GM12872 (cell line): ENCODE data around the gene CHRNB1.
A peak's percentile ranks its signal among the peaks of the same experiment; 100 is the strongest.

Source experiments
- CTCF ChIP-seq: IDR thresholded peaks from 3 replicates; pipeline ENCODE4 v1.5.1; 2011; ENCODE audit warnings: low read depth, mild to moderate bottlenecking, low read length, moderate library complexity; ENCODE audit not compliant: insufficient read depth

Gene CHRNB1

DNA sequence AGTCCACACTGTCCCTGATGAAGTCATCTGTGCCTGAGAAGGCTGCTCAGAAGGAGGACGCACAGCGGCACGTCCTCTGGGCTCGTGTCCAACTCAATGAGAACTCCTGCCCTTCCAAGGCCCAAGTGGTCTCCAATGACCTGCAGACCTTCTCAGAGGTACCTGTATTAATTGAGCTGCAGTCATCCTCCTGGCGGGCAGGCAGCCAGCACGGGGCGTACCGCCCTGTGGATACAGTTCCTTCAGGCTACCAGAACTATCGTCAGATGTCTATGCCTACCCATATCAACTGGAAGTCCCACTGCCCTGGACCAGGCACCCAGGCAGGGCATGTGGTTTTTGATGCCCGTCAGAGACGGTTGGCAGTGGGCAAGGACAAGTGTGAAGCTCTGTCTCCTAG, 12.6 kb upstream of the CHRNB1 start:
- TF ChIP-seq CTCF, result no peak

GRCh38 chr17:7435676-7436555, 8.9 kb upstream of the CHRNB1 start:
- TF ChIP-seq CTCF, result peak; percentile 50

DNA sequence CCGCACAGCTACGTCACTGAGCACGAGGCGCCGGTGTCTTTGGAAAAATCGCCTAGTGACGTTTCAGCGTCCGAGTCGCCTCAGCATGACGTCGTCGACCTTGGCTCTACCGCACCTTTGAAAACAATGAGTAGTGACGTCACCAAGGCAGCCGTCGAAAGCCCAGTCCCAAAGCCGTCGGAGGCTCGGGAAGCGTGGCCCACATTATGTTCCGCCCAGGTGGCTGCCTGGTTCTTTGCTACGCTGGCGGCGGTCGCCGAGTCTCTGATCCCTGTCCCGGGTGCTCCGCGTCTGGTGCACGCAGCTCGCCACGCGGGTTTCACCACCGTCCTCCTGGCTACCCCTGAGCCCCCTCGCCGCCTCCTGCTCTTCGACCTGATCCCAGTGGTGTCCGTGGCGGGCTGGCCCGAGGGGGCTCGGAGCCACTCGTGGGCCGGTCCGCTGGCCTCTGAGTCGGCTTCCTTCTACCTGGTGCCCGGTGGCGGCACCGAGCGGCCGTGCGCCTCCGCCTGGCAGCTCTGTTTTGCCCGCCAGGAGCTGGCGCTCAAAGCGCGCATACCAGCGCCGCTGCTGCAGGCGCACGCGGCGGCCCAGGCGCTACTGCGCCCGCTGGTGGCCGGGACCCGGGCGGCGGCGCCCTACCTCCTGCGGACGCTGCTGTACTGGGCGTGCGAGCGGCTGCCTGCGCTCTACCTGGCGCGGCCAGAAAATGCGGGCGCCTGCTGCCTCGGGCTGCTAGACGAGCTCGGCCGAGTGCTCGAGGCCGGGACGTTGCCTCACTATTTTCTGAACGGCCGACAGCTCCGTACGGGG, 8.1 kb upstream of the CHRNB1 start:
- TF ChIP-seq CTCF, result peak; percentile 82

- no peak for TF ChIP-seq CTCF
These were observed 7.4 kb upstream of the CHRNB1 start for GRCh38 chr17:7437369-7437863.

GRCh38 chr17:7437950-7438614, 6.8 kb upstream of the CHRNB1 start:
- no peak for TF ChIP-seq CTCF

GRCh38 chr17:7438656-7439460, 6.0 kb upstream of the CHRNB1 start:
- no peak for TF ChIP-seq CTCF
